HG02840 (cell line): ENCODE data around the gene ZNF587.
"Not testable (repeated sequence)": the region's sequence is repeated elsewhere in the genome, so short reads cannot be mapped to it uniquely, and the experiment has no call there.

Experiments used
- ATAC-seq: cut with Tn5 transposase; IDR thresholded peaks from one replicate; pipeline ENCODE4 v1.9.1; 2021; ENCODE audit warnings: mild to moderate bottlenecking, moderate library complexity, moderate number of reproducible peaks; ENCODE audit not compliant: unreplicated experiment, low FRiP score

The ZNF587 gene

GRCh38 chr19:57873883-57874799 is 24.5 kb downstream of the ZNF587 start:
- not testable (repeated sequence) for ATAC-seq

GRCh38 chr19:57886046-57886445 is 36.4 kb downstream of the ZNF587 start:
- ATAC-seq: no peak

GRCh38 chr19:57887195-57887941 is 37.7 kb downstream of the ZNF587 start:
- ATAC-seq: no peak

- ATAC-seq: no peak
These were observed 38.5 kb downstream of the ZNF587 start for GRCh38 chr19:57888107-57888559.

- no peak for ATAC-seq
These were observed 39.0 kb downstream of the ZNF587 start, which contains the start of gene ZNF814 for GRCh38 chr19:57888560-57889231. TSS of gene ZNF814 (minus strand) at chr19:57889037. CDS start at chr19:57888802, 235 bp downstream.

- not testable (repeated sequence) for ATAC-seq
These were observed 41.0 kb downstream of the ZNF587 start for GRCh38 chr19:57890706-57891105.

GRCh38 chr19:57900311-57900710 is 50.7 kb downstream of the ZNF587 start:
- no peak for ATAC-seq

- ATAC-seq: no peak
These were observed 54.0 kb downstream of the ZNF587 start for GRCh38 chr19:57903618-57904184.

- no peak for ATAC-seq
These were observed 55.6 kb downstream of the ZNF587 start for GRCh38 chr19:57905258-57905657.

- no peak for ATAC-seq
These were observed 57.7 kb downstream of the ZNF587 start for GRCh38 chr19:57907394-57907793.

GRCh38 chr19:57914531-57914930 is 64.9 kb downstream of the ZNF587 start:
- ATAC-seq: no peak
